RWPE2 (cell line): Measurements from ENCODE around the gene RNF31.

ENCODE experiments used
- ATAC-seq: fragments of 200-7000 bp; cut with Tn5 transposase; 3 replicates; pipeline ENCODE4 v1.9.1; 2021; ENCODE audit warnings: low read depth
- DNase-seq: peaks from one replicate; pipeline ENCODE4 v3.0.0-alpha.2; 2020; ENCODE audit warnings: low spot score
- H3K27ac ChIP-seq: fragments of 450-650 bp; 2 replicates; pipeline ENCODE4 v1.5.1; 2017; ENCODE audit warnings: mild to moderate bottlenecking; ENCODE audit not compliant: poor library complexity, severe bottlenecking
- H3K27me3 ChIP-seq: fragments of 250-450 bp; sonication (Bioruptor Pico); 2 replicates; pipeline ENCODE4 v1.5.1; 2021; ENCODE audit warnings: mild to moderate bottlenecking, moderate library complexity; ENCODE audit not compliant: insufficient read depth, poor library complexity, severe bottlenecking
- H3K36me3 ChIP-seq: fragments of 250-450 bp; sonication (Bioruptor Pico); 2 replicates; pipeline ENCODE4 v1.5.1; 2020; ENCODE audit warnings: low read depth, mild to moderate bottlenecking, moderate library complexity
- H3K4me1 ChIP-seq: fragments of 250-450 bp; sonication (Bioruptor Pico); 2 replicates; pipeline ENCODE4 v1.5.1; 2021; ENCODE audit warnings: mild to moderate bottlenecking, moderate library complexity; ENCODE audit not compliant: insufficient read depth, poor library complexity, severe bottlenecking
- H3K4me3 ChIP-seq: fragments of 250-450 bp; sonication (Bioruptor Pico); 2 replicates; pipeline ENCODE4 v1.5.1; 2021; ENCODE audit warnings: mild to moderate bottlenecking, moderate library complexity; ENCODE audit not compliant: severe bottlenecking
- H3K9me3 ChIP-seq: fragments of 250-450 bp; sonication (Bioruptor Pico); 2 replicates; pipeline ENCODE4 v1.5.1; 2021; ENCODE audit warnings: mild to moderate bottlenecking, moderate library complexity; ENCODE audit not compliant: severe bottlenecking
- CTCF ChIP-seq: fragments of 450-650 bp; IDR thresholded peaks from one replicate; pipeline ENCODE4 v1.5.1; 2017; ENCODE audit warnings: mild to moderate bottlenecking, moderate library complexity; ENCODE audit not compliant: poor library complexity, severe bottlenecking

The RNF31 gene

GRCh38 chr14:24149302-24149969, 2.1 kb downstream of the RNF31 start:
- H3K27ac ChIP-seq: no peak overlapping the region
- peaks cover 65% of the 10 kb centered on the region for H3K36me3 ChIP-seq
- no peak for DNase-seq
- TF ChIP-seq CTCF: no peak
- H3K9me3 ChIP-seq: no peaks in the 10 kb centered on the region
- no peaks in the 10 kb centered on the region for H3K27me3 ChIP-seq
- peaks cover 7% of the 10 kb centered on the region for H3K4me1 ChIP-seq
- H3K4me3 ChIP-seq: no peak overlapping the region
- ATAC-seq: no peak

GRCh38 chr14:24150061-24150460, 2.8 kb downstream of the RNF31 start:
- ATAC-seq (no peak), DNase-seq (no peak)
- Histone ChIP-seq H3K27ac (no peak overlapping the region), H3K4me3 (no peak overlapping the region), H3K27me3 (no peaks in the 10 kb centered on the region), H3K36me3 (peaks cover 66% of the 10 kb centered on the region), H3K9me3 (no peaks in the 10 kb centered on the region), H3K4me1 (peaks cover 7% of the 10 kb centered on the region)
- TF ChIP-seq CTCF: no peak

GRCh38 chr14:24150567-24150966, 3.3 kb downstream of the RNF31 start:
- Histone ChIP-seq H3K4me3 (no peak overlapping the region), H3K27me3 (no peaks in the 10 kb centered on the region), H3K27ac (no peak overlapping the region), H3K36me3 (peaks cover 71% of the 10 kb centered on the region), H3K9me3 (no peaks in the 10 kb centered on the region), H3K4me1 (peaks cover 2% of the 10 kb centered on the region)
- ATAC-seq (no peak), DNase-seq (no peak)
- TF ChIP-seq CTCF: no peak

DNA sequence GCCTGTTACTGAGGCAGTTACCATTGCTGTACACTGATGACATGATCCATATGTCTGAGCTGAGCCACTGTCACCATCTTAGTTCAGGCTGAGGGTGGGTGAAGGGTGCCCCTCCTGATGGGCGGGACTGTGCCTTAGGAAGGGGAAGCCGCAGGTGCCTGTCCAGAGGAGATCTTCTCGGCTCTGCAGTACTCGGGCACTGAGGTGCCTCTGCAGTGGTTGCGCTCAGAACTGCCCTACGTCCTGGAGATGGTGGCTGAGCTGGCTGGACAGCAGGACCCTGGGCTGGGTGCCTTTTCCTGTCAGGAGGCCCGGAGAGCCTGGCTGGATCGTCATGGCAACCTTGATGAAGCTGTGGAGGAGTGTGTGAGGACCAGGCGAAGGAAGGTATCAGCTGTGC, 3.7 kb downstream of the RNF31 start:
- no peak for TF ChIP-seq CTCF
- no peak for DNase-seq
- Histone ChIP-seq H3K9me3 (no peaks in the 10 kb centered on the region), H3K4me1 (no peaks in the 10 kb centered on the region), H3K36me3 (peaks cover 75% of the 10 kb centered on the region), H3K4me3 (no peak overlapping the region), H3K27me3 (no peaks in the 10 kb centered on the region), H3K27ac (no peak overlapping the region)
- ATAC-seq: no peak

- Histone ChIP-seq H3K4me1 (no peaks in the 10 kb centered on the region), H3K27ac (no peak overlapping the region), H3K27me3 (no peaks in the 10 kb centered on the region), H3K4me3 (no peak overlapping the region), H3K9me3 (no peaks in the 10 kb centered on the region), H3K36me3 (peaks cover 80% of the 10 kb centered on the region)
- DNase-seq: no peak
- no peak for ATAC-seq
- TF ChIP-seq CTCF: no peak
Measured at GRCh38 chr14:24151404-24152080, 4.2 kb downstream of the RNF31 start.
